CD4-positive, alpha-beta T cell treated with Interleukin-1 beta for 1 hour (primary cell): Measurements from ENCODE around the gene VSIR.

Source experiments
- DNase-seq, 2 donors: peaks; one replicate each; pipeline ENCODE4 v3.0.0-alpha.2; 2020 to 2022

The VSIR gene

DNA sequence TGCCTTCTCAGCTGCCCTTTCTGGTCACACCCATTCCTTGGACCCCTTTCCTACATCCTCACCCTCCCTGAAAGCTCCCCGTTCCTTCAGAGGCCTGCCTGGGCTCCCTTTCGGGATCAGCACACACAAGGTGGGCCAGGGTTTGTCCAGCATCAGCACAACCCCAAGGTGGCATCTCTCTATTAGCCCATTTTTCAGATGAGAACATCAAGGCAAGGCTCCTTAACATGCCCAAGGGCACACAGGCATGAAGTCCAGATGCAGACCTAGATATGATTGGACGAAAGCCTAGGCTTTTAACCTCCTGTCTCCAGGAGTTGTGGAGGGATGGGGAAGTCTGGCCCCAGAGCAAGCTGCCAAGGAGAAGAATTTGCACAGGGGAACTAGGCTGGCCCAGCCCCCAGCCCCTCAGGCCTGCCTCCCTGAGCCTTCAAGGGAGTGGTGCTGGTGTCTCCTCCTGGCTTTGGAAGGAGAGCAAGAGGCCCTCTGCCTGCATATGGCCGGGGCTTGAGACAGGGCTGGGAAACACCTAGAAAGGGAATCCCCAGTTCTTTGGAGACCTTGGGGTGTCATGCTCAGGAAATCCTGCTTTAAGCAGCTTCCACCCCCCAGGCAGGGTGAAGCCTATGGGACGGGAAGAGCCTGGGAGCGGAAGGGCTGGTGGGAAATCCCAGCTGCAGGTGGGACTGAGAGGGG is 9.0 kb upstream of the VSIR start:
- no peak for DNase-seq

DNA sequence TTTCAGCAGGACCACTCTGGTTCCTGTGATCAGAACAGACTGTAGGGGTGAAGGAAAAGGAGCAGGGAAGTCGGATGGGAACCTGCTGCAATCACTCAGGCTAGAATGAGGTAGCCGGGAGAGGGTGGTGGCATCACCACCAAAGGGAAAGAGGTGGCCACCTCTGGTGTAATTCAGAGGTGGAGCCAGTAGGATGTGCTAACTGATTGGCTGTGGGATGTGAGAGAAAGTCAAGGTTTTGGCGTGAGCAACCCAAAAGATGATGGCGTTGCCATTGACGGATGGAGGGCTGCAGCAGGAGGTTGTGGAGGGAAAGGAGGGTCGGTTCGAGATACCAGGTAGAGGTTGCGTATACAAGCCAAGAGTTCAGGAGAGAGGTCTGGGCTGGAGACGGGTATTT is 7.4 kb upstream of the VSIR start:
- DNase-seq = no peak

DNA sequence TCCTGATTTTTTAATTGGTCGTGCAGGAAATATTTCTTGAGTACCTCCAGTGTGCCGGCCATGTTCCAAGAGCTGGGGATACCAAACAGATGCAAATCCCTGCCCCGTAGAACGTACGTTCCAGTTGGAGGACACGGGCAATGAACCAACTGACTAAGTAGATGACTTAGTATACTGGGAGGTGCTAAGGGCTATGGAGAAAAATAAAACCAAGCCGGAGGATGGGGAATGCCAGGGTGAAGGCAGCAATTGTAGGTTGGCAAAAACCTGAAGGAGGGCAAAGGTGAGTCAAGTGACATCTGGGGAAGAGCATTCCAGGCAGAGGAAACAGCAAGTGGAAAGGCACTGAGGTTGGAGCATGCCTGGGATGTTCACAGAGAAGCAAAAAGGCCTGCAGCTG is 6.8 kb upstream of the VSIR start:
- DNase-seq = no peak

DNA sequence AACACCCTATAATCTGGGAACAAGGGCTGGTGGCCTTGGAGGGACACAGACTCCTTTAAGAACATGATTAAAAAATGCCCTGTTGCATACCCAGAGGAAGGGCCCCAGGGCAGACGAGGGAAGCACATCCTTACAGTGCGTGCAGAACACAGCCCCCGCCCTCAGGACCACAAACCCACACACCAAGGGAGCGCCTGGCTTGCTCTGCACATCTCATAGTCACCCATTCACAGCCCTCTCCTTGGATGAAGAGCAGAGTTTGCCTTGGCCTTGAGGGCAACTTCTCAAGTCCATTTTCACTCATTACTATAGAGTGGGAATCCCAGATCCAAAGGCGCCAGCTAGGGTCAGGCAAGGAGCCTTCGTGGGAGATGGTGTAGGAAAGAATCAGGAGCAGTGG is 6.3 kb upstream of the VSIR start:
- no peak for DNase-seq

DNA sequence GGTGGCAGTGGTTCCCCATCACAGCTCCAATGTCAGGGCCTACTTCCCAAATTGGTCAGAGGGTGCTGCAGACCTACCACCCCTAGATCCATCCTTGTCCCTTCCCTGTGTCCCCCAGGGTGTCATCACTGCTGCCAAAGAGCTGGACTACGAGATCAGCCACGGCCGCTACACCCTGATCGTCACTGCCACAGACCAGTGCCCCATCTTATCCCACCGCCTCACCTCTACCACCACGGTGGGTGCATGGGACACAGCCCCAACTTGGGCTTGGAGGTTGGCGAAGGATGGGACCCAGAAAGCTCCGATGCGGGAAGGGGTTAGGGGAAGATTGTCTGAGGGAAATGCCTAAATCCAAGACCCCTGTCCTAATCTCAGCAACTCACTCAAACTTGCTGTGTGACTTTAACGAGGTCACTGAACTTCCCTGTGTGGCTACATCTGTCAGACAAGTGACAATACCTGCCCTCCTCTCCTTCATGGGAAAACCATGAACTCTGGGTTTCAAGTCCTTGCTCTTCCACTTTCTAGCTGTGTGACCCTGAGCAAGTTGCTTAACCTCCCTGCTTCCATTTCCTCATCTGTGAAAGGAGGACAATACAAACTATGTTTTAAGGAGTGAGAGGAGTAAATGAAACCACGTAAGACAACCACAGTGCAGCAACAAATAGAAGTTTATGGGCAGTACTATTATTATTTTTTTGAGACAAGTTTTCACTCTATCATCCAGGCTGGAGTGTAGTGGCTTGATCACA is 4.9 kb upstream of the VSIR start:
- no peak for DNase-seq

DNA sequence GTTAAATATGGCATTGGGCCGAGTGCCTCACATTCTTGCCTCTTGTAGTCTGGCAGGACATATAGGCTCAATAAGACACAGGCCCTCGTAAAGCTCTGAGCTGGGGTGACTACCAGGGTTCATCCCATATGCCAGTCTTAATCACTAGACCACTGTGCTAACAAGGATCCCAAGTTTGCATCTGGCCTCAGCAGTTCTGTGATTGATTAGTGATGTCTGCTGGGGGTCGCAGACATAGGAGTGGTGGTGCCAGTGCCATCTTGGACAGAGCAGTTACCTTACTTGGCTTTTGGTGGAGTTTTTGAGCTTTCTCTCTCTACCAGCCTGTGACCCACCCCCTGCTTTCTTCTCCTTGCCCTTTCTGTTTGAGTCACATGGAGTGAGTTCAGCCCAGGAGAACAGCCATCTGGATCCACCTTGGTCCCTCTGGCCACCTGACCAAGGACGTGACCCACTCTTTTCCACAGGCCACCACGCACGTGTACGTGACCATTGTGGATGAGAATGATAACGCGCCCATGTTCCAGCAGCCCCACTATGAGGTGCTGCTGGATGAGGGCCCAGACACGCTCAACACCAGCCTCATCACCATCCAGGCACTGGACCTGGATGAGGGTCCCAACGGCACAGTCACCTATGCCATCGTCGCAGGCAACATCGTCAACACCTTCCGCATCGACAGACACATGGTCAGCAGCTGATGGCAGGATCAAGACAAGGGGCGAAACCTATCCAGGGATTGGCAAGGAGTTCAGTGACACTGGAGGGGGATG is 4.1 kb upstream of the VSIR start:
- no peak for DNase-seq

DNA sequence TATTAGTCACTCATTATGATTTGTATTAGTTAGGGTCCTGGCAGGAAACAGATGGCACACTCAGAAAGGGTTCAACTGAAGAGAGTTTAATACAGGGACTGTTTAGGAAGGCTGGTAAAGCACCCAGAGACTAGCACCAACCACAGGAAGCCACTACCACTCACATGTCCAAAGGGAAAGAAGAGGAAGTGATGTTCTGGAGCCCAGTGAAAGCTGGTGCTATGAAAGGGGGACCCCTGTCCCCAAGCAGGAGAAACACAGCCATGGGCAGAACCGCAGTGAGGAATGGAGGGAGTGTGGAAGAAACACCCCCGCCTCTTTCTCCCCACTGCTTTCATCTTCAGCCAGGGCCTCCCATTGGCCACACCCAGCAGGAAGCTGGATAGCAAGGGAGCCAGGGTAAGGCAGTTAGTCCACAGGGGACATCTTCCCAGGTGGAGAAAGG is 3.2 kb upstream of the VSIR start:
- no peak for DNase-seq

DNA sequence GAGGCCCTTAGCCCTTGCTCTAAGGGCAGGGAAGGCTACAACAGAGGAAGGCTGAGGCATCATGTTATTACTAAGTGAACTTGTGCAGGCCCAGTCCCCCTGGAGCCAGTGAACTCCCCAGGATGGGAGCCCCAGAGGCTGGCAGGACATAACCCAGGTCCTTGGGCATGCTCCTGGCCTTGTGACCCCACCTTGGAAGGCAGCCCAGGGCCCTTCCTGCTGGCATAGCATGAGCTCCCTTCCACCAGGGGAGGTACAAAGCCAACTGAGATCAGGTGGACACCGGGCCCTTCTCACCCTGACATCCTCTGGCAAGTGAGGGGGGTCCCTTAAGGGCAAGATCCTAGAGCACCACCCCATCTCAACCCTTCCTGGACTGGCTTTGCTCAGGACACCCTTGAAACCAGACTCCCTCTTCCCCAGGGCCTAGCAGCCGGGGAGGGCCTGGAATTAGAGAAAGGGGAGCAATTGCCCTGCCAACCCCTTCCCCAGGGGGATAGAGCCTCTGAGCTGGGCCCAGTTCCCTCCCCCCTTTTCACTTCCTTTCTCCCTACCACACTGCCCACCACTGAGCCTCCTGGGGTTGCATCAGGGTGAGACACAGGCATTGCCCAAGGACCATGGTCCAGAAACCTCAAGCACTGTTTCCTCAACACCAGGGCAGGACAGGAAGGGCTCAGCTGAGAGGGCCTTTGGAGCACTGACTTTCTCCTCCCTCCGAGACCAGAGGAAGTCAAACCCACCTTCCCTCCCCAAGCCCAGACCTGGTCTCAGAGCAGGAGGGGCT is 1.8 kb upstream of the VSIR start:
- DNase-seq = peak in 1 of 2 donors; percentile 63

DNA sequence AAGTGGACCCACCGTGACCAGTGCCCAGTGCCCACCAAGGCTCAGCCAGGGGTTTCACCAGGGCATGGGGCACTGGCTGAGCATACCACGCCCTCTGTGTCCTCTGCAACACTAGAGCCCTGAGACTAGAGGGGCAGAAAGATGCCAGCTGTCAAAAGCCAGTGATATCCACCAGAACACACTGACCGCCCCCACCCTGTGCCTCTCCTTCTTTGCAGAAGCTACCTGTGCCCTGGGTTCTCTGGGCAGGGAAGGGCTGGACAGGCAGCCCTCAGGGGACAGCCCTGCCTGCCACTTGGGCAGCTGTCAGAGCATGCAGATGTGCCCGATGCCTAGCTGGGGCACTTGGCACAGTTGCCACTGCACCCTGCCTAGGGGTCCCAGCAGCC is 494 bp downstream of the VSIR start:
- DNase-seq = no peak

DNA sequence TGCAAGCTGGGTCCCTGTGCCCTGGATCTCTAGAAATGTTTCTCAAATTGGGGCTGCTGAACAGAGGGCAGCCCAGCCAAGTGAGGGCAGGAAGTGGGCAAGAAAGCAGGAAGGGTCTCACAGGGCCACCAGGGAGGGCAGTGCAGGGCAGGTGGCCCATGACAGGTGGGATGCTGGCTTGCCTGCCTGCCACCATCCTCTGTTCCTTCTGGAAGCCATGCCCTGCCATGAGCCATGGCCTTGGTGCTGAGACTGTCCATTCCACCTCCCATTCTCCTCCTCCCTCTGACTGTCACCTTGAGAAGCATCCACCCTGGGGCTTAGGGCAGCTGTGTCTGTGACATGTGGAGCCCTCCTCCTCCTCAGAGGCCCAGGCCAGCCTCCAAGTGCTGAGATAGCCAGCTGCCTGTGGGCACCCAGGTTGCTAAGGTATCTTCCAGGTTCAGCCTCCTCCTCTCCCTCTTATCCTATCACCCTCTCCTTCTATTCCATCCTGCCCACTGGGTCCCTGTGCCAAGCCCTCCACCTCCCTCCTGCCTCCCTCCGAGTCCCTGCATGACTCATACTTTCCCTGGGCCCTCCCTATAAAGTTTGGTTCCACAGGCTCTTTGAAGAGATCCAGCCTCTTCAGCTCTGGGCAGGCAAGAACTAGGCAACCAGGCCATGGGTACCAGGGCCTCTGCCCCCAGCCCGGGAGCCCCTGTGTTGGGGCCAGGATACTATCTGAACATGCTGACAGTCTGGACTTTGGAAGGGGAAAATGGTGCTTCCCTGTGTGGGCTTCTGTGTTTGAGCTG is 1.3 kb downstream of the VSIR start:
- DNase-seq = no peak

DNA sequence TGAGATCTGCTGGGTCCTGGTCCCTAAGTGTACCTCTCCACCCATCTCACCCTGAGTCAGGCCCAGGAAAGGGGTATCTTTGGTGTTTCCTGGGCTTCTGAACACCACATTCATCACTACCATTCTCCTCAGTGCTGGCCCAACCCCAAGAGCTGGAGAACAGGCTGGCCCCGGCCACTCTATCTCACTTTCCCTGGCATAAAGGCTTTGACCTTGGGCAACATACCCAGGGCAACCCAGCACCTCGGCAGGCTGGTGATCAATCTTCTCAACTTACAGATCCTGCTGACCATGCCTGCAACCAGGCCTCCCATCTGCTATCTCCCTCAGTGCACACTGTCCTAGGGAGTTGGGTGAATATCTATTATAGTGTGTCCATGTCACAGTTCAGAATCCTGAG is 2.1 kb downstream of the VSIR start:
- no peak for DNase-seq

DNA sequence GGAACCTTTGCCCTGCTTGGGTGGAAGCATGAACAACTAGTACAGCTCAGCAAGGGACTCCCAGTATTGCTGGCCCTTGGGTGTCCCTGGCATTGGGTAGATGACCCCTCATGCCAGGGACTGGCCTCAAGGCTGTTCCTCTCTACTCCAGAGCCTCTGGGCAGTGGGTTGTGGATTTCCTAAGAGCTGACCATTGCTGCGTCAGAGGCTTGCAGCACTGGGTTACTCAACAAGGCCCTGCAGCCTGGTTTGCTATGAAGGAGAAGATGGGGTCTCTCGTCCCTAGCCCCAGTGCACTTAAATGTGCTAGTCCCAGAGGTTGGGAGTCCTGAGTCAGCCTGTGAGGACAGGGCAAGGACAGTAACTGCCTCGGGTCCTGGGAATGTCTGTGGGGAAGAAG is 2.5 kb downstream of the VSIR start:
- peak in 1 of 2 donors; percentile 57 for DNase-seq

DNA sequence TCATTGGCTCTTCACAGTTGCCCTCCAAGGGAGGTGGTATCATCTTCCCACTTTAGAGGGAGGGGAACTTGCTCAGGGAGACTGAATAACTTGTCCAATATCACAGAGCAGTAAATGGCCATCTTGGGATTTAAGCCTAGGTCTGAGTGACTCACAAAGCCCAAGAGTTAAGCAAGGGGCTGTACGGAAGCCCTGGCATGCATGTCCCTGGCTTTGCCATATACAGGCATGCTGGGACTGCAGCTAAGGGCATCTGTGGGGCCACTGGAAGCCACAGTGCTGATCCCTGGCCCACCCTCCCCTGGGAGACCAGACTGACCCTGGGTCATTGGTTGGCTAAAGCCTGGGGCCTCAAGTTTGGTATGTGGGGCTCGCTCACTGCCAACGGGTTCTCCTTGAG is 3.1 kb downstream of the VSIR start:
- DNase-seq = no peak

DNA sequence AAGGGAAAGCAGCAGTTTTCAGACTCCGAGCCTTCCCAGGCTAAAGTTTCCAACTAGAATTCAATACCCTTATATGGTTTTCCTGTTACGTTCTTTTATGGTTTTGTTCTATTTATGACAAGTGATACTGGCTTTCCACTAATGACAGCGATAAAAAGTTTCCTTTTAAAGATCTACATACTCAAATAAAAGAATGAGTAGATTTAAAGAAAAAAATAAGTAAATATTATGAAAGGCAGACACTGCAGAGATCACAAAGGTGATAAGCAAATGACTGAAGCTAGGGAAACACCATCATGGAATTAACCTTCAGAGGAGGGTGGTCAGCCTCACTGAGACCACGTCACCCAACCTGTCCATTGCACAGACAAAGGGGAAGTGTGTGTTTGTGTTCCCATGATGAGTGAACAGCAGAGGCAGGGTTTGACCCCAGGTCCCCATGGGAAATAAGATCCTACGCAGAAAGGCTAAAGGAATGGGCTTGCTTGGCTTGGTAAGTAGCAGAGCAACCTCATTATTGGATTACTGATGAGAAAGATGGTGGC is 4.0 kb downstream of the VSIR start:
- peak; percentile 51 to 71 for DNase-seq

DNA sequence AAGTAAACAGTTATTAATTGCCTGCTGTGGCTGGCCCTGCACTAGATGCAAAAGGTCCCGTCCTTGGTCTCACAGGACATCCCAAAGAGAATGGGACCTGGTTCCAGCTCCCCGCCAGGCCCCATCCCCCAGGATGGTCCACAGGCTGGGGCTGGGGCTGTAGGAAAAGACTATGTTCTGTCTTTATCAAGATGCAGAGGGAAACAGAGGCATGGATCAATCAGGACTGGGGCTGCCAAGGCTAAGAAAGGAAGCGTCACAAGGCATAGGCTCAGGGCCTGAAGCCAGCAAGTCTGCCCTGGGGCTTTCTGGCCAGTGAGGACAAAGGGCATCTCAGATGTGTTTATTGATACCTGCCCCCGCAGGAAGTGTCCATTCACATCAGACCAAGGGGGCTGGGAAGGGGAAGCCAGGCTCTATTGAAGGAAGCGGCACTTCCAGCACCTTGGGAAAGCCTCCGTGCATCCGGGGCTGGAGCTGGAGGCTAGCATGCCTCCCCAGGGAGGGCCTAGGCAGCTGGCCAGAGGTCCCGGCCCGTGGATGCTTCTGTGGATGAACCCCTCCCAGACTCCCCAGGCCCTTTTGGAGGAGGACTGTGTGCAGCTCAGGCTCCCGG is 5.8 kb downstream of the VSIR start:
- no peak for DNase-seq

DNA sequence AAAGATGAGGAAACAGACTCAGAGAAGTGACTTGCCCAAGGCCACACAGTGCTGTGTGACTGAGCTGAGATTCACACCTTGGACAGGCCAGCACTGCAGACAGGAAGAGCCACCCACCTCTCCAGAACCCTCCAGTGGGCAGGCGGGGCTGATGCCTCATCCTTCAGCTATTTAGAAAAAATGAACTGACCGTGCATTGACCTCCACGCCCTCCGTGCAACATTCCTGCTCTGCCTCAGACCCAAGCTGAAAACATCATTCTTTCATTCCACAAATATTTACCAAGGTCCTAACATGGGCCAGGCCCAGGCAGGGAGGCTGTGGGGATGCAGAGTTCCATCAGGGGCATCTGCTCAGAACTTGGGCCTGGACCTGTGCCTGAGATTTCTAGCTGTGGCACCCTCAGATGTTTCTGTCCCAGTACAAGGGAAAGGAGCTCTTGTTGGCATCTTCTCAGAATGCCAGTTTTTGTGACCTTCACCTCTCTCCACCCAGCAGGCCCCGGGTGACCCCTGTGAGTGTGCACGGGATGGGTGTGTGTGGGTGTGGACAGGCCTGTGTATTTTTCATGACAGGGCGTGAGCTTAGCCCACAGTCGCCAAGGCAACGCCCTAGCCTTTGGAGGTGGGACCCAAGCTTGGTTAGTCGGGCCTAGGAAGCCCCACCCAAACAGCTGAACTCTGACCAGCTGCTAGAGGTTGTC is 6.5 kb downstream of the VSIR start:
- DNase-seq = peak; percentile 61 to 81

DNA sequence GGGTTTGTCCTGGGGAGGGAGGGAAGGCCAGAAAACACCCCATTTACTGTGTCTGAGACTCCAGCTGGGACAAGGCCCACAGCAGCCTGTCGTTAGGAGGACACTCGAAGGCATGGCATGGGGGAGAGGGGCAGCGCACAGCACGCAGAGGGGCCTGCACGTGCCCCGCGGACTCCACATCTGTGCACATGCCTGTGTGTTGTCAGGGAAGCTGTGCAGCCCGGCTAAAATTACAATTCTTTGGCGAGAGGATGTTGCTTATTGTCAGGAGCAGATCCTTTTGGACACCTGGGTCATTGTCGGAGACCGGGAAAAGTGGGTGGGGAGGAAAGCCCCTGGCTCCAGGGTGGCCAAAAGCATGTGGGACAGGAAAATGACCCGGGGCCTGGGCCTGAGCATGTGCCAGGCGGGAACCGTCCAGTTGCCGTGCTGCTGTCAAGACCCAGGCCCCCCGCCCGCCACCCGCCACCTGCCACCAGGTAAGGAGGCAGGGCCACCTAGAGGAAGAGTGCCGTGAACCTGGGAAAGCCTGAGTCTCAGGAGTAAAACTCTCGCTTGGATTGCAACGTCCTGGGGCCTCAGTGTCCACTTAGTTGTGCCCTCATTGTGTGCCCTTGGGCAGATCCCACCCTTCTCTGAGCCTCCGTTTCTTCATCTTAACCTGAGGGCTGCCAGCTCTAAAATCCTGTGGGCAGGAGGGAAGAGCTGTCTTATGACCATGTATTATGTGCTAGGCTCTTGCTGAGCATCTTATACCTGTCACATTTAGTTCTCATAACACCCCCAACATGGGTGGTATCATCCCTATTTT is 7.2 kb downstream of the VSIR start:
- no peak for DNase-seq

DNA sequence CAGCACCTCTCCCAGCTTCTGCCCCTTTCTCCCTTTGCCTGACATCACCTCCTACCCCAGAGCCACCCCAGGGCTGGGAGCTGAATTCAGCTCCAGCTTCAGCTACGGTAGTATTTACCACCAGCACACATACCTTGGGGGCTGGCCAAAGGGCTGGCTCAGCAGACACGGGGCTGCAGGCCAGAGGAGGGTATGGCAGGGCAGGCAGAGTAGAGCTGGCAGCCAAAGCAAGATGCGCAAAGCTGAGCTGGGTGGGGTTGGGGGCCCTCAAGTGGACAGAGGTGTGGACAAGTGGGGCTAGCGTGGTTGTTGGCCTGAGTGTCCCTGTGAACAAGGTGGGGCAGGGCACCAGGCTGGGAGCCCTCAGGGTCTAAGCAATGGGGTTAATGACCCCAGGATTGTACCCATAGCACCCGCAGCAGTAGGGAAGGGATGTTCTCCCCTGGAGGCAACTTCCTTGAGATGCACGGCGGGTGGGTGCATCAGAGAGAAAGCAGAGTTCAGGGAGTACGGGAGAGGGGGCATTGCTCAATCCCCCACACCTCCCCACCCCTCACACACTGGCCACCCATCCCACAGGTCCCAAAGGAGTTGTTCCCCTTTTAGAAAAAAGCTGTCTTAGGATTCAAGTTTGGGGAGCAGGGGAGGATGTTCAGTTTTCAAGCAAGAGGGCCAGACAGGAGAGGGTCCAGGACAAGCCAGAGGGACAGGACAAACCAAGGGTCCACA is 8.0 kb downstream of the VSIR start:
- no peak for DNase-seq
